H1 (cell line): ENCODE measurements around the gene PAX3. TPM values are rescaled to one million over a fixed set of nuclear protein-coding genes. Genes with fewer than 3 reads are reported as not detected.

ENCODE experiments used
- ATF2 ChIP-seq: IDR thresholded peaks from 2 replicates; pipeline ENCODE4 v1.6.1; 2012; ENCODE audit warnings: low read length, inconsistent platforms
- PHF8 ChIP-seq: fragments of 200-600 bp; sonication (generic); conservative IDR thresholded peaks from 2 replicates; pipeline ENCODE4 v1.7.1; 2012; ENCODE audit warnings: low read depth, mild to moderate bottlenecking, inconsistent platforms, low read length, moderate library complexity
- RBBP5 ChIP-seq: IDR thresholded peaks from 2 replicates; pipeline ENCODE4 v1.7.1; 2012; ENCODE audit warnings: low read depth, mild to moderate bottlenecking, inconsistent platforms, low read length, moderate library complexity, borderline replicate concordance
- USF2 ChIP-seq: IDR thresholded peaks from 2 replicates; pipeline ENCODE4 v1.6.1; 2011; ENCODE audit warnings: low read length, improper control_type of control experiment
- polyA plus RNA-seq, 7 experiments: library from polyadenylated mRNA; depleted of rRNA in 3 of 7; stranded (reverse) in 5 of 7; unstranded in 2 of 7; fragments of >200 nt in 5 of 7; fragments of 200-250 nt in 2 of 7; gene quantifications; 1 replicate in 5 of 7; 2 replicates in 1 of 7; 4 replicates in 1 of 7; pipeline versions ENCODE4 v1.2.1 to v1.2.3, GENCODE V29; 2011 to 2013; ENCODE audit warnings: missing spikeins in 2 of 7, mixed read lengths in 2 of 7
- total RNA-seq: library from RNA; stranded (reverse); fragmentation: NEBNext Ultra II Directional; extraction: Animal tissue kit (Norgen Biotek cat#: 25700); gene quantifications from 2 replicates; pipeline ENCODE4 v1.2.1, GENCODE V29; 2021

PAX3 gene
- total and polyA plus RNA-seq, 2 of the 8 experiments (the other 6 are each of a cell fraction or from before 2014, with no cell fraction given), result 0.33 TPM; not detected in 1

GRCh38 chr2:222208010-222208690, 90.6 kb downstream of the PAX3 start (continued):
- TF ChIP-seq PHF8, result no peak
- no peak for TF ChIP-seq RBBP5
- TF ChIP-seq USF2, result no peak
- TF ChIP-seq ATF2, result no peak
